HepG2 (cell line): ENCODE data around the gene CACNA1I.

Experiments used
- AKNA ChIP-seq: sonication (generic); formaldehyde crosslinking; IDR thresholded peaks from 2 replicates; pipeline ENCODE4 v1.4.0; 2020; ENCODE audit warnings: missing genetic modification reagents, borderline replicate concordance
- CTCF ChIP-seq: sonication (generic); formaldehyde crosslinking; IDR thresholded peaks from 2 replicates; pipeline ENCODE4 v1.5.0; 2020; ENCODE audit warnings: mild to moderate bottlenecking, missing genetic modification reagents, moderate library complexity
- EZH2 ChIP-seq: conservative IDR thresholded peaks from 2 replicates; pipeline ENCODE4 v1.6.1; 2012; ENCODE audit warnings: mild to moderate bottlenecking, low read depth, low read length, moderate library complexity
- IRX3 ChIP-seq: sonication (generic); formaldehyde crosslinking; IDR thresholded peaks from 2 replicates; pipeline ENCODE4 v1.8.1; 2023; ENCODE audit warnings: mild to moderate bottlenecking, low read depth, missing genetic modification reagents, borderline replicate concordance
- KLF6 ChIP-seq: IDR thresholded peaks from 2 replicates; pipeline ENCODE4 v1.8.0; 2016; ENCODE audit warnings: missing biosample characterization, missing genetic modification reagents
- MAFF ChIP-seq: IDR thresholded peaks from 2 replicates; pipeline ENCODE4 v1.6.1; 2011; ENCODE audit warnings: low read depth, low read length, improper control_type of control experiment
- MTF1 ChIP-seq: sonication (generic); formaldehyde crosslinking; IDR thresholded peaks from 2 replicates; pipeline ENCODE4 v1.5.0; 2020; ENCODE audit warnings: missing genetic modification reagents
- ZBTB42 ChIP-seq: sonication (generic); formaldehyde crosslinking; IDR thresholded peaks from 2 replicates; pipeline ENCODE4 v1.5.0; 2020; ENCODE audit warnings: mild to moderate bottlenecking, missing genetic modification reagents
- ZEB1 ChIP-seq: IDR thresholded peaks from 2 replicates; pipeline ENCODE4 v1.6.1; 2012; ENCODE audit warnings: mild to moderate bottlenecking, low read depth, inconsistent platforms; ENCODE audit not compliant: insufficient replicate concordance
- ZFP91 ChIP-seq: sonication (generic); formaldehyde crosslinking; IDR thresholded peaks from 2 replicates; pipeline ENCODE4 v1.9.0; 2022; ENCODE audit warnings: missing genetic modification reagents, mild to moderate bottlenecking, borderline replicate concordance
- ZNF407 ChIP-seq: sonication (generic); formaldehyde crosslinking; IDR thresholded peaks from one replicate; pipeline ENCODE4 v1.5.1; 2020; ENCODE audit warnings: mild to moderate bottlenecking, missing genetic modification reagents; ENCODE audit errors: not compliant biosample characterization
- ZNF687 ChIP-seq: sonication (generic); formaldehyde crosslinking; IDR thresholded peaks from 2 replicates; pipeline ENCODE4 v1.5.1; 2020; ENCODE audit warnings: mild to moderate bottlenecking, missing genetic modification reagents, moderate library complexity

GRCh38 chr22:39631381-39632286, 61.1 kb downstream of the CACNA1I start:
- TF ChIP-seq ZNF687 (CRISPR knock-in tag) (no peak), CTCF (CRISPR knock-in tag) (no peak), KLF6 (CRISPR knock-in tag) (no peak), MTF1 (no peak), ZBTB42 (no peak), MAFF (no peak), EZH2 (no peak), IRX3 (CRISPR knock-in tag) (no peak), ZFP91 (CRISPR knock-in tag) (no peak), AKNA (CRISPR knock-in tag) (no peak), ZEB1 (no peak), ZNF407 (CRISPR knock-in tag) (no peak)
